ENCODE results near the gene CCM2L. TPM values are rescaled to one million over a fixed set of nuclear protein-coding genes. Genes with fewer than 3 reads are reported as not detected.
A peak's percentile ranks its signal among the peaks of the same experiment; 100 is the strongest.

The CCM2L gene
- not detected for polyA plus RNA-seq (2012; ENCODE audit: missing spikeins)

DNA sequence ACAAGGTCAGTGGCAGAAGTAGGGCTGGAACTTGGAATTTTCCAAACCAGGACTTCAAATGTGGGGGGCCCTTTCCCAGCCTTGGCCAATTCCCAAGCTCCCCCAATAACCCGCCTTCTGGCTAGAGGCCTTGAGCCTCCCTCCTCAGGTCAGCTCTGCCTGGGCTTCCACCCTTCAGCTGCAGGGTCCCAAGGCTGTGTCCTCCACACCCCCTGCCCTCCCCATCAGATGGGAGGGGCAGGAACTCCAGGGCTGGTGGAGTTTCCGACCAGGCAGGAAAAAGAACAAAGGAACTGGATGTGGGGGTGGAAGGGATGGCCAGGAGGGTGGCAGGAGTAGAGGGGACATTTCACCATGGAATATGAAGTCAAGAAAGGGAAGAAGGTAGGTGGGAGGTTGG is at the start of gene CCM2L:
CCM2L (plus strand) TSS at position 338 of the 400 bp plus-strand sequence; CDS start at position 355, 17 bp downstream.
- FAIRE-seq: no peak
- TF ChIP-seq TAF1 (IDR thresholded peaks at IDR 0.05; ENCODE audit: borderline replicate concordance, low read depth, low read length): no peak
- no peak for TF ChIP-seq POLR2A (IDR thresholded peaks at IDR 0.05; ENCODE audit: low read depth, low read length)
- no peak for TF ChIP-seq POLR2AphosphoS5 (IDR thresholded peaks at IDR 0.05; ENCODE audit: low read depth, low read length)

DNA sequence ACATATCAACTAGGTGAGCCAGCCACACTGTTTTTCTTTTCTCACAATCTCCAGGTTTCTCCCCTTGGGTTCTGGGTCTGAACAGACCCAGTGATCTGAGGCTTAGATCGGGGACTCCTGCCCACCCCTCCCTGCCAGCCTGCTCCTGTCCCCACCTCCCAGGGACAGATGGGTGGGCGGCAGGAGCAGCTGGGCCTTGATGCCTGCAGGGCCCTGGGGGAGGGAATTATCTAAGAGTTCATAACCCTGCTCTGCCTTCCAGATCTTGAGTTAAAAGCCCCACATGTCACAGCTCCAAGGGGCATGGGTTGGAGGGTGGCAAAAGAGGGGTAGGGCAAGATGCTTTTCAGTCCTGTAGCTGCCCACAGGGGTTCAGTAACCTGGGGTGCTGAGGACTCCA is 47.5 kb upstream of the CCM2L start:
- no peak for DNase-seq (ENCODE audit: insufficient read length)
- TF ChIP-seq TAF1 (IDR thresholded peaks at IDR 0.05; ENCODE audit: borderline replicate concordance, low read depth, low read length): no peak
- TF ChIP-seq POLR2AphosphoS5 (IDR thresholded peaks at IDR 0.05; ENCODE audit: low read depth, low read length): no peak
- no peak for TF ChIP-seq POLR2A (IDR thresholded peaks at IDR 0.05; ENCODE audit: low read depth, low read length)
- FAIRE-seq: no peak

More for the DNA sequence above, at the start of gene CCM2L:
- no peak for DNase-seq (ENCODE audit: insufficient read length)

DNA sequence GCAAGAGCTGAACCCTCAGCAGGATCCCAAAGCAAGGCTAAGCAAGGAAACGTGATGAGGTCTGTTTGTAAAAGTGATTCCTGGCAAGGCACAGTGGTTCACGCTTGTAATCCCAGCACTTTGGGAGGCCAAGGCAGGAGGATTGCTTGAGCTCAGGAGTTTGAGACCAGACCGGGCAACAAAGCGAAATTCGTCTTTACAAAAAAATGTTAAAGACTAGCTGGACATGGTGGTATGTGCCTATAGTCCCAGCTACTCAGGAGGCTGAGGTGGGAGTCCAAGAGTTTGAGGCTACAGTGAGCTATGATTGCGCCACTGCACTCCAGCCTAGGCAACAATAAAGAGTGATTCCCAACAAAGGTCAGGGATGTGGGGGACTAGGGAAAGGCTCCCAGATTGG is 46.3 kb upstream of the CCM2L start:
- no peak for FAIRE-seq
- DNase-seq (ENCODE audit: insufficient read length): no peak
- TF ChIP-seq POLR2AphosphoS5 (IDR thresholded peaks at IDR 0.05; ENCODE audit: low read depth, low read length) (no peak), POLR2A (IDR thresholded peaks at IDR 0.05; ENCODE audit: low read depth, low read length) (no peak), TAF1 (IDR thresholded peaks at IDR 0.05; ENCODE audit: borderline replicate concordance, low read depth, low read length) (no peak)

DNA sequence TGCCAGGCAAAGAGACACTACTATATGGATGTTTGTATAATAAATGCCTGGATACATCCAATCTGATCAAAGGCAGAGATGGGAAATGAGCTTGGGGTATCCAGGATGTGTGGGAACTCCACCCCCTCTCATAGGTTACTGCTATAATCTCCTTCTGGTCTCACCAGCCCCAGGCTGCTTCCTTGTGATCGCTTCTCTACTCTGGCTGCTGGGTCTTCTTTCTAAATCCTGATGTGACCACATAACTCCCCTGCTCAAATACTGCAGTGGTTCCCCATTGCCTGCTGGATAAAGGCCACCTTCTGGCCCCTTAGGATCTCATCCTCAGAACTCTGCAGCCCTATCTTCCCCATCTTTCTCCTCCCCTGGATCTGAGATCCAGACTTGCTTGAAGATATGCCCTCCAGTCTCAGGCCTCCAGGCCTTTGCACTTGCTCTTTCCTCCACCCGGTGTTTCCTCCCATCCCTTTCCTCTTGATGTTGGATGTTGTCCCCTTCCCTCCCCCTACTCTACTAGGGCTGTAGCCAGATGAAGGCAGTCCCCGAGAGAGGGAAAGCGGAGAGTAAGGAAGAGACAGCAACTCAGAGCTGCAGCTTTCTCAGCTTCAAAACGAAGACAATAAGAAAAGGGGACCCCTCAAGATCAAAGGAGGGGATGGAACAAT is 43.1 kb upstream of the CCM2L start:
- no peak for FAIRE-seq
- DNase-seq (ENCODE audit: insufficient read length): no peak
- TF ChIP-seq POLR2A (IDR thresholded peaks at IDR 0.05; ENCODE audit: low read depth, low read length) (no peak), TAF1 (IDR thresholded peaks at IDR 0.05; ENCODE audit: borderline replicate concordance, low read depth, low read length) (no peak), POLR2AphosphoS5 (IDR thresholded peaks at IDR 0.05; ENCODE audit: low read depth, low read length) (no peak)

DNA sequence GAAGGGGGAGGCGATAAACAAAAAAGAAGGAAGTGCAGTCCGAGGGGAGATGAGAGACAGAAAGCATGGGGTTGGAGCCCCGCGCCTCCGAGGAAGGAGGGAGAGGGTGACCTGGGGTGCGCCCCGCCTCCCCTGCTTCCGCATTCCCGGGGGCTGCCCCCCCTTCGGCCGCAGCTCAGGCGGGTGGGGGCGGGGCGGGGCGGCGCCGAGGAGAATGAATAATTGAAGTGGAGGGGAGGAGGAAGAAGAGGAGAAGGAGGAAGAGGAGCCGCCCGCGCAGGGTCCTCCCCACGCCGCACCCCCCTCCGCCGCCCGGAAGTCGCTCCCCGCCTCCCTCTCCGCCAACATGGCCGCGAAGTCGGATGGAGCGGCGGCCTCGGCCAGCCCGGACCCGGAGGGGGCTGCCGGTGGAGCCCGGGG is 42.4 kb upstream of the CCM2L start, which contains the start of gene XKR7:
XKR7 (plus strand) TSS at position 322 of the 420 bp plus-strand sequence; CDS start at position 347, 25 bp downstream.
- DNase-seq (ENCODE audit: insufficient read length): no peak
- TF ChIP-seq POLR2AphosphoS5 (IDR thresholded peaks at IDR 0.05; ENCODE audit: low read depth, low read length): no peak
- TF ChIP-seq TAF1 (IDR thresholded peaks at IDR 0.05; ENCODE audit: borderline replicate concordance, low read depth, low read length): no peak
- TF ChIP-seq POLR2A (IDR thresholded peaks at IDR 0.05; ENCODE audit: low read depth, low read length): no peak
- FAIRE-seq: no peak

DNA sequence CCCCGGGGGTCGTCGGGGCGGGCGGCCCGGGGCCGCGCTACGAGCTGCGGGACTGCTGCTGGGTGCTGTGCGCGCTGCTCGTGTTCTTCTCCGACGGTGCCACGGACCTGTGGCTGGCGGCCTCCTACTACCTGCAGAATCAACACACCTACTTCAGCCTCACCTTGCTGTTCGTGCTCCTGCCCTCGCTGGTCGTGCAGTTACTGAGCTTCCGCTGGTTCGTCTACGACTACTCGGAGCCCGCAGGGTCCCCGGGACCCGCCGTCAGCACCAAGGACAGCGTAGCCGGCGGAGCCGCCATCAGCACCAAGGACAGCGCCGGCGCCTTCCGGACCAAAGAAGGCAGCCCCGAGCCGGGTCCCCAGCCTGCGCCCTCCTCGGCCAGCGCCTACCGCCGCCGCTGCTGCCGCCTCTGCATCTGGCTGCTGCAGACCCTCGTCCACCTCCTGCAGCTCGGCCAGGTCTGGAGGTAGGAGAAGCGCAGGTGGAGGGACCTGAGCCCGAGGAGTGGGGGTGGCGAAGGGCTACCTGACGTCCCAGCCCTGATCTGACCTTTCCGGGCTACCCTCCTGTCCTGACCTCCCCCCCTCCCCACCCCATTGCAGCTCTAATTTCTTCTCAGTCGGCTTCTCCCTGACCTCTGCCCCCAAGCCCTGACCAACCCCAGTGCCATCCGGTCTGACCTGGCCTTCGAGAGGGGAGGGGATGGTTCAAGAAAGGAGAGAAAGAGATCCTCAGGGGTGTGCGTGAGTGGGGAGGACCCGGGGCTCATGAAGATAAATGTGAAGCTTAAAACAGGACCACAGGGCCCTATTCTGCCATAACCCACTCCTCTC is 41.7 kb upstream of the CCM2L start:
- FAIRE-seq (peak; percentile 54), DNase-seq (ENCODE audit: insufficient read length) (peak; percentile 95)
- TF ChIP-seq POLR2AphosphoS5 (IDR thresholded peaks at IDR 0.05; ENCODE audit: low read depth, low read length): no peak
- TF ChIP-seq POLR2A (IDR thresholded peaks at IDR 0.05; ENCODE audit: low read depth, low read length): no peak
- TF ChIP-seq TAF1 (IDR thresholded peaks at IDR 0.05; ENCODE audit: borderline replicate concordance, low read depth, low read length): no peak

DNA sequence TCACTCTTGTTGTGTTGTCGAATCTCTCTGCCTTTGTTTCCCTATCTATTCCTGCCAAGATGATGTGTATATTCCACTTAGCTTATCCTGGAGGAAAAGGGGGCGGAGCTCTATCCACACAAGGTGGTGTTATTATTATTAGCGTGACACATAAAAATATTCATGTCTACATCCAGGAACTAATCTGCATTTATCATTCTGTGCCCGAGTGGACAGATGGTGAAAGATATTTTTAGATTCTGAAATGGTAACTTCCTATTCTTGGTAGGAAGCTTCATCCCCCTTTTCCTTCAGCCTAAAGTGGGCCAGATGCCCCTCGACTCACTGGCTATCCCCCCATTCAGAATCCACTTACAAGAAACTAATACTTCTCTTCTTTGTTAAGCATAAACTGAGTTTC is 40.2 kb upstream of the CCM2L start:
- no peak for DNase-seq (ENCODE audit: insufficient read length)
- TF ChIP-seq POLR2A (IDR thresholded peaks at IDR 0.05; ENCODE audit: low read depth, low read length): no peak
- no peak for TF ChIP-seq TAF1 (IDR thresholded peaks at IDR 0.05; ENCODE audit: borderline replicate concordance, low read depth, low read length)
- no peak for TF ChIP-seq POLR2AphosphoS5 (IDR thresholded peaks at IDR 0.05; ENCODE audit: low read depth, low read length)
- no peak for FAIRE-seq

DNA sequence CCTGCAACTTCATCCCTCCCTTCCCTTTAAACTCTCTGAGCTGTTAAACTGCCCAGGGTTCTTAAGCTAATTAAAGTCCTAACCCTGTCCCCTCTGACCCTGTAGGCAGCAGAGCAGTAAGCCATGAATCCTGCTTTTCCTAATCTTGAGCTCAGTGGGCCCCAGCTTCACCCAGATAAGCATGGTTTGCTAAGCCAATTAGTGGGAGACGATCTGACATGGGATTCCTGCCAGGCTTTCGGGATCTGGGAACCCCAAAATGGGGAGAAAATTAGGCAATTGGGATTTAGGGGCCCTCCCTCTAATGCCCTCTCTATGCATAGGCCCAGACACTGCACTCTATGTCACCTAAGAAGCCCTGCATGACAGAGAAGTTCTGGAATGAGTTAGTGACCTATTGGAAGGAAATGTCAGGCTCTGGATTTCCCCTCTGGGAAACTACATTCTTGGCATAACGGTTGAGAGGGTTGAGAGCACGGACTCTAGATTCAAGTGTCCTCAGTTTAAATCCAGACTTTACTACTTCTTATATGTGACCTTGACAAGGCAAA is 37.7 kb upstream of the CCM2L start:
- FAIRE-seq: no peak
- DNase-seq (ENCODE audit: insufficient read length): no peak
- TF ChIP-seq TAF1 (IDR thresholded peaks at IDR 0.05; ENCODE audit: borderline replicate concordance, low read depth, low read length): no peak
- TF ChIP-seq POLR2AphosphoS5 (IDR thresholded peaks at IDR 0.05; ENCODE audit: low read depth, low read length): no peak
- TF ChIP-seq POLR2A (IDR thresholded peaks at IDR 0.05; ENCODE audit: low read depth, low read length): no peak

DNA sequence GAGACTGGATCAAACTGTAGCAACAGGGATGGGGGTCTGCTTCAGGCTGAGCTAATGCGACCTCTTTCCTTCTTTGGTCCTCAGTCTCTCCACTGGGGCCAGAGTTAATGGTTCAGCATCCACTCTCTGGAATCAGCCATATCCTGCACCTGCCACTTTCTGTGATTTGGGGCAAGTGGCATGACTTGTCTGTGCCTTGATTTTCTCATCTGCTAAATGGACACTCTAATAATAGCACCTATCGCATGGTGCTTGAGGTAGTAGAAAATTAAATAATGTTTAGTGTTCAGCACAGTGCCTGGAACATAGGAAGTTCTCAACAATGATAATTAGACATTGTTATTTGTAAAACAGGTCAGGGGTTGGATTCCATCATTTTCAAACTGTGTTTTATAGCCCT is 35.9 kb upstream of the CCM2L start:
- FAIRE-seq (no peak), DNase-seq (ENCODE audit: insufficient read length) (no peak)
- no peak for TF ChIP-seq POLR2AphosphoS5 (IDR thresholded peaks at IDR 0.05; ENCODE audit: low read depth, low read length)
- no peak for TF ChIP-seq POLR2A (IDR thresholded peaks at IDR 0.05; ENCODE audit: low read depth, low read length)
- TF ChIP-seq TAF1 (IDR thresholded peaks at IDR 0.05; ENCODE audit: borderline replicate concordance, low read depth, low read length): no peak

DNA sequence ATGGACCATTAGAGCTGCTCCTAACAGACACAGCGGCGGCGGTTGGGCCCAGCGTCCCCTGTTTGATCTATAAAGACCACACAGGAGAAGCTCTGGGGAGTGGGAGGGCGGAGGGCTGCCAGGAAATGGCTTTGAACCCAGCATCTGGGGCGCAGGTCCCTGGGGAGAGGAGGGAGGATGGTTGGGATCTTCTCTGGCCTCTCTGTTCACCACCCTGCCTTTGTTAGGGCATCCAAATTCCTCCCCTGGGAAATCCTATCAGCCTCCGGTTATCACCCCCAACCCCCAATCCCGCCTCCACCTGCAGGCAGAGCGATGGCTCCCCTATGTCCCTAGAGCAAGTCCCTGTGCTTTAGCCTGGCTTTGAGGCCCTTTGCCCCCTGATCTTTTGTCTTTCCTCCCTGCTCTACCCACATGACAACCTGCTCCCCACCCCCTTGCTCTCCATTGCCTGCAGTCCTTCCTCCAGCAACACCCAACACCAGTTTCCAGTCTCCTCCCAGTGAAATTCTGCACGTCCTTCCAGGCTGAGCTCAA is 35.2 kb upstream of the CCM2L start:
- TF ChIP-seq POLR2AphosphoS5 (IDR thresholded peaks at IDR 0.05; ENCODE audit: low read depth, low read length) (no peak), POLR2A (IDR thresholded peaks at IDR 0.05; ENCODE audit: low read depth, low read length) (no peak), TAF1 (IDR thresholded peaks at IDR 0.05; ENCODE audit: borderline replicate concordance, low read depth, low read length) (no peak)
- FAIRE-seq (no peak), DNase-seq (ENCODE audit: insufficient read length) (no peak)

DNA sequence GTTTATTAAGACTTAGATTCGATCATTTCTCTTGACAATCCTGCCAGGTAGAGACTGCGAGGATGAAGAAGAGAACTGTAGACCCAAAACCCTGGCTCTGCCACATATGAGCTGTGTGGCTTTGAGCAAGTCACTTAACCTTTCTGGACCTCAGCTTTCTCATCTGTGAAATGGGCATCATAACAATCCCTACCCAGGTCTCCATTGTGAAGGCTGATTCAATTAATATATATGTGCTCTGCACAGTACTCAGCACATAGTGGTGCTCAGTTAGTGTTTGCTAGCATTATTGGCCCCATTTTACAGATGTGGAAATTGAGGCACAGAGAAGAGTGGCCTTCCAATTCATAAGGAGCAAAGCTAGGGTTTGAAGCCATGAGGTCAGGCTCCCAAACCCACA is 34.4 kb upstream of the CCM2L start:
- no peak for FAIRE-seq
- TF ChIP-seq TAF1 (IDR thresholded peaks at IDR 0.05; ENCODE audit: borderline replicate concordance, low read depth, low read length) (no peak), POLR2A (IDR thresholded peaks at IDR 0.05; ENCODE audit: low read depth, low read length) (no peak), POLR2AphosphoS5 (IDR thresholded peaks at IDR 0.05; ENCODE audit: low read depth, low read length) (no peak)
- no peak for DNase-seq (ENCODE audit: insufficient read length)
